Activated CD8-positive, alpha-beta memory T cell treated with anti-CD3 and anti-CD28 coated beads for 24 hours (primary cell): ENCODE results near the gene SLC37A1.
"Not testable (repeated sequence)": the region's sequence is repeated elsewhere in the genome, so short reads cannot be mapped to it uniquely, and the experiment has no call there.

Source experiments
- DNase-seq: peaks from one replicate; pipeline ENCODE4 v3.0.0-alpha.2; 2020

SLC37A1 gene

GRCh38 chr21:42597487-42598158 lies 84.0 kb downstream of the SLC37A1 start:
- no peak for DNase-seq

- DNase-seq = peak; percentile 41
Observed at GRCh38 chr21:42598159-42598735, 84.6 kb downstream of the SLC37A1 start.

- no peak for DNase-seq
Observed at GRCh38 chr21:42599486-42599885, 85.8 kb downstream of the SLC37A1 start.

- no peak for DNase-seq
Observed at GRCh38 chr21:42599962-42600361, 86.3 kb downstream of the SLC37A1 start.

GRCh38 chr21:42601656-42602055 lies 88.0 kb downstream of the SLC37A1 start:
- no peak for DNase-seq

- DNase-seq = no peak
Observed at GRCh38 chr21:42607102-42607501, 93.5 kb downstream of the SLC37A1 start.

GRCh38 chr21:42607525-42608102 lies 94.0 kb downstream of the SLC37A1 start:
- DNase-seq = no peak

GRCh38 chr21:42608446-42608845 lies 94.8 kb downstream of the SLC37A1 start:
- no peak for DNase-seq

- DNase-seq = no peak
Observed at GRCh38 chr21:42609811-42610210, 96.2 kb downstream of the SLC37A1 start.

GRCh38 chr21:42611852-42612251 lies 98.2 kb downstream of the SLC37A1 start:
- DNase-seq = no peak

GRCh38 chr21:42612390-42612789 lies 98.7 kb downstream of the SLC37A1 start:
- no peak for DNase-seq

GRCh38 chr21:42613756-42614155 lies 100.1 kb downstream of the SLC37A1 start:
- DNase-seq = no peak

- peak; percentile 69 for DNase-seq
Observed at GRCh38 chr21:42614396-42614795, 100.7 kb downstream of the SLC37A1 start.

GRCh38 chr21:42614811-42615351 lies 101.2 kb downstream of the SLC37A1 start:
- peak; percentile 78 for DNase-seq

GRCh38 chr21:42615377-42615776 lies 101.7 kb downstream of the SLC37A1 start:
- not testable (repeated sequence) for DNase-seq

- no peak for DNase-seq
Observed at GRCh38 chr21:42615924-42616323, 102.3 kb downstream of the SLC37A1 start.

GRCh38 chr21:42616446-42616845 lies 102.8 kb downstream of the SLC37A1 start:
- DNase-seq = no peak

GRCh38 chr21:42616941-42617340 lies 103.3 kb downstream of the SLC37A1 start:
- DNase-seq = no peak

- no peak for DNase-seq
Observed at GRCh38 chr21:42617486-42617885, 103.8 kb downstream of the SLC37A1 start.

- no peak for DNase-seq
Observed at GRCh38 chr21:42618707-42619102, 105.1 kb downstream of the SLC37A1 start.

GRCh38 chr21:42619166-42619565 lies 105.5 kb downstream of the SLC37A1 start:
- no peak for DNase-seq

GRCh38 chr21:42619841-42620240 lies 106.2 kb downstream of the SLC37A1 start:
- no peak for DNase-seq

GRCh38 chr21:42621166-42621818 lies 107.6 kb downstream of the SLC37A1 start:
- DNase-seq = no peak

GRCh38 chr21:42621819-42622177 lies 108.1 kb downstream of the SLC37A1 start:
- no peak for DNase-seq
